Stimulated activated naive CD8-positive, alpha-beta T cell treated with anti-CD3 and anti-CD28 coated beads, Interleukin-15, Interleukin-2, amounts not matched to agents 100 ng/mL and 50 ng/mL, for 24 hours (primary cell): ENCODE data around the gene CCDC137.

ENCODE experiments used
- H3K27ac Mint-ChIP-seq: one replicate; pipeline ENCODE4 v1.8.0; 2021; ENCODE audit warnings: mild to moderate bottlenecking, mixed read lengths
- H3K27me3 Mint-ChIP-seq: one replicate; pipeline ENCODE4 v1.8.0; 2021; ENCODE audit warnings: mixed read lengths
- H3K36me3 Mint-ChIP-seq: one replicate; pipeline ENCODE4 v1.8.0; 2021; ENCODE audit warnings: low read depth, mixed read lengths
- H3K4me1 Mint-ChIP-seq: one replicate; pipeline ENCODE4 v1.8.0; 2021; ENCODE audit warnings: low read depth, mixed read lengths
- H3K4me3 Mint-ChIP-seq: one replicate; pipeline ENCODE4 v1.8.0; 2021; ENCODE audit warnings: mild to moderate bottlenecking, mixed read lengths
- H3K9me3 Mint-ChIP-seq: one replicate; pipeline ENCODE4 v1.8.0; 2021; ENCODE audit warnings: mixed read lengths

The CCDC137 gene

GRCh38 chr17:81696218-81696941, 29.8 kb downstream of the CCDC137 start:
- H3K36me3 Mint-ChIP-seq = peaks cover 46% of the 10 kb centered on the region
- H3K27ac Mint-ChIP-seq = no peak overlapping the region
- peaks cover 8% of the 10 kb centered on the region for H3K4me1 Mint-ChIP-seq

DNA sequence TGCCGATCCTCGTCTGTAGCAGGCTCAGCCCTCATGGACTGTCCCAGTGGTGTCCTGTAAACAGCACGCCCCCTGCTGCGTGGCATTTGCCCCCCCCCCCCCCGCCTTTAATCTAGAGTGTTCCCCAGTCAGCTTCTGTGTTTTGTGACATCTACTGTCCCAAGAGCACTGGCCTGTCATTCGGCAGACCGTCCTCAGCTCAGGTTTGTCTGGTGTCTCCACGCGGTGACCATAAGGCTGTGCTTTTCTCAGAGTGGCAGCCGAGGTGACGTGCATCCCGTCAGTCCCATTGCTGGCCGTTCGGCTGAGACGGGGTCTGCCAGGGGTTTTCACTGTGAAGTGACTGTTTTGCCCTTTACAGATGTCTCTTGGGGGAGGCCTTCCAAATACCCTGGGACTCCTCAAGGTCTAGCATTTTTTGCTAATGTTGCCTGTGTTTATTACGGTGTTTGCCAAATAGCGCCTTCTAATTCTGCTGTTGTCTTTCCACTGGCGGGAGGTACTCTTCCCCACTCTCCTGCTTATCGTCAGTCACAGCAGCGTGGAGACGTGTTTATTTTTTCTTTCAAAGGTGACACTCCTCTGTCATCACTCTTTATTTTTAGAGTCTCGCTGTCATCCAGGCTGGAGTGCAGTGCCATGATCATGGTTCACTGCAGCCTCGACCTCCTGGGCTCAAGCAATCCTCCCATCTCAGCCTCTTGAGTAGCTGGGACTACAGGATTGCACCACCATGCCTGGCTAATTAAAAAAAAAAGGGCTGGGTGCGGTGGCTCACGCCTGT, 30.9 kb downstream of the CCDC137 start:
- no peaks in the 10 kb centered on the region for H3K9me3 Mint-ChIP-seq
- no peak overlapping the region for H3K27ac Mint-ChIP-seq
- peaks cover 17% of the 10 kb centered on the region for H3K4me1 Mint-ChIP-seq
- no peak overlapping the region for H3K4me3 Mint-ChIP-seq
- H3K36me3 Mint-ChIP-seq = peaks cover 41% of the 10 kb centered on the region
- no peaks in the 10 kb centered on the region for H3K27me3 Mint-ChIP-seq

More at GRCh38 chr17:81696218-81696941, 29.8 kb downstream of the CCDC137 start:
- H3K27me3 Mint-ChIP-seq = no peaks in the 10 kb centered on the region
- no peak overlapping the region for H3K4me3 Mint-ChIP-seq
- no peaks in the 10 kb centered on the region for H3K9me3 Mint-ChIP-seq

- Mint-ChIP-seq H3K4me1 (peaks cover 31% of the 10 kb centered on the region), H3K36me3 (peaks cover 56% of the 10 kb centered on the region), H3K9me3 (no peaks in the 10 kb centered on the region), H3K27ac (peak overlapping the region; percentile 63), H3K4me3 (peak overlapping the region; percentile 95), H3K27me3 (no peaks in the 10 kb centered on the region)
These were observed 34.1 kb downstream of the CCDC137 start for GRCh38 chr17:81700353-81701287.

DNA sequence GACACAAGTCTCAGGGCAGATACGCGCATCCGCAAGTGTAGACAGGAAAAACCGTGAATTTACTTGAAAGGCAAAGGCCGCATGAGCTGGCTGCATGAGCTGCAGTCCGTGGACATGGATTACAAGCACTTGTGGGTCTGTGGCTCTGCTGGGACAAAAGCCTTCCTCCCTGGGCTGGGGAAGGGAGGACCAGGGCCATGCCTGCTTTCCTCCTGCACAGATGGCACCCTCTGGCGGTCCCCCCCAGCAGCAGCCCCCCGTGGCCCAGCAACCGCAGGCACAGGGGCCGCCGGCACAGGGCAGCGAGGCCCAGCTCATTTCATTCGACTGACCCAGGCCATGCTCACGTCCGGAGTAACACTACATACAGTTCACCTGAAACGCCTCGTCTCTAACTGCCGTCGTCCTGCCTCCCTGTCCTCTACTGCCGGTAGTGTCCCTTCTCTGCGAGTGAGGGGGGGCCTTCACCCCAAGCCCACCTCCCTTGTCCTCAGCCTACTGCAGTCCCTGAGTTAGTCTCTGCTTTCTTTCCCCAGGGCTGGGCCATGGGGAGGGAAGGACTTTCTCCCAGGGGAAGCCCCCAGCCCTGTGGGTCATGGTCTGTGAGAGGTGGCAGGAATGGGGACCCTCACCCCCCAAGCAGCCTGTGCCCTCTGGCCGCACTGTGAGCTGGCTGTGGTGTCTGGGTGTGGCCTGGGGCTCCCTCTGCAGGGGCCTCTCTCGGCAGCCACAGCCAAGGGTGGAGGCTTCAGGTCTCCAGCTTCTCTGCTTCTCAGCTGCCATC, 34.9 kb downstream of the CCDC137 start:
- Mint-ChIP-seq H3K27me3 (no peaks in the 10 kb centered on the region), H3K9me3 (no peaks in the 10 kb centered on the region), H3K4me1 (peaks cover 39% of the 10 kb centered on the region), H3K36me3 (peaks cover 65% of the 10 kb centered on the region), H3K27ac (peak overlapping the region; percentile 92), H3K4me3 (peak overlapping the region; percentile 95)

- Mint-ChIP-seq H3K36me3 (peaks cover 59% of the 10 kb centered on the region), H3K27me3 (no peaks in the 10 kb centered on the region), H3K27ac (peak within 1 kb of the TSS; percentile 92), H3K9me3 (no peaks in the 10 kb centered on the region), H3K4me3 (peak within 1 kb of the TSS; percentile 95), H3K4me1 (peaks cover 39% of the 10 kb centered on the region)
These were observed 36.6 kb downstream of the CCDC137 start, which contains the start of gene MRPL12 for GRCh38 chr17:81702934-81703746. MRPL12 (plus strand) TSS chr17:81703367; CDS start chr17:81703502, 135 bp downstream.

DNA sequence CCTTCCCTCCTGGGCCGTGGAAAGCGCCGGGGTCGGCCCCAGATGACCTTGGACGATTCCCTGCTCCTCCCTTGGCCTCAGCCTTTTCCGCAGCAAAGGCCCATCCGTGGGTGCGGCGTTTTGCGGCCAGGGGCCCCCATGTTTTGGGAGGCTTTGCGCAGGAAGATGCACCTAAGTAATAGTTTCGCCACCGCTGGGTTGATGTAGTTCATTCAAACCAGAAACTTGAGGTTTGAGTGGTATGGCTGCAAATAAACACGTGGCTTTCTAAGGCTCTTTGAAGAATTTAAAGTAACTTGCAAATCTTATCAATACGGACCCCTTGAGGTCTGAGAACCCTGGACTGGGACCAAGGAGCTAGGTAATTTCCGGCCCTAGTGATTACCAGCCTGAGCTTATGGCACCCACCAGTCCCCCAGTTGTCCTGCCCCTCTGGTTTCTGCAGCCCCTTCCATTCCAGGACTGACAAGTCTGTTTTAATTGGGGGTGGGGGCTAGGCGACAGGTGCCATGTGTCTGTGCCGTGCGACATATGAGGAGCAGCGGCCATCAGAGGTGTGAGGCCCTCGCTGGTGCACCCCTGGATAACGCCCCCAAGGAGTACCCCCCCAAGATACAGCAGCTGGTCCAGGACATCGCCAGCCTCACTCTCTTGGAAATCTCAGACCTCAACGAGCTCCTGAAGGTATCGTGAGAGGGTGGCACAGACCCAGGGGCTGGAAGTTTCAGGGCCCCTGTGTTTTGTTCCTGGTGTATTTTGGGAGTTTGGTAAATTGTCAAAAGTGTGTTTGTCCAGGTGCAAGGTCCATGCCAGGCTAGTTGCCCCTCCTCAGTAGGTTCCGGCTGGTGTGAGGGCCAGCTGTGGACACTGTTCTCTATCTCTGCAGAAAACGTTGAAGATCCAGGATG, 37.5 kb downstream of the CCDC137 start:
- no peaks in the 10 kb centered on the region for H3K27me3 Mint-ChIP-seq
- peaks cover 54% of the 10 kb centered on the region for H3K36me3 Mint-ChIP-seq
- peak overlapping the region; percentile 83 for H3K27ac Mint-ChIP-seq
- H3K4me3 Mint-ChIP-seq = peak overlapping the region; percentile 86
- peaks cover 39% of the 10 kb centered on the region for H3K4me1 Mint-ChIP-seq
- no peaks in the 10 kb centered on the region for H3K9me3 Mint-ChIP-seq

GRCh38 chr17:81705518-81706231, 39.1 kb downstream of the CCDC137 start:
- Mint-ChIP-seq H3K4me3 (no peak overlapping the region), H3K4me1 (peaks cover 47% of the 10 kb centered on the region), H3K27me3 (no peaks in the 10 kb centered on the region), H3K27ac (peak overlapping the region; percentile 49), H3K36me3 (peaks cover 49% of the 10 kb centered on the region), H3K9me3 (no peaks in the 10 kb centered on the region)

GRCh38 chr17:81706232-81706611, 39.7 kb downstream of the CCDC137 start:
- no peaks in the 10 kb centered on the region for H3K9me3 Mint-ChIP-seq
- peak overlapping the region; percentile 26 for H3K27ac Mint-ChIP-seq
- H3K4me3 Mint-ChIP-seq = no peak overlapping the region
- H3K4me1 Mint-ChIP-seq = peaks cover 47% of the 10 kb centered on the region
- no peaks in the 10 kb centered on the region for H3K27me3 Mint-ChIP-seq
- H3K36me3 Mint-ChIP-seq = peaks cover 44% of the 10 kb centered on the region

DNA sequence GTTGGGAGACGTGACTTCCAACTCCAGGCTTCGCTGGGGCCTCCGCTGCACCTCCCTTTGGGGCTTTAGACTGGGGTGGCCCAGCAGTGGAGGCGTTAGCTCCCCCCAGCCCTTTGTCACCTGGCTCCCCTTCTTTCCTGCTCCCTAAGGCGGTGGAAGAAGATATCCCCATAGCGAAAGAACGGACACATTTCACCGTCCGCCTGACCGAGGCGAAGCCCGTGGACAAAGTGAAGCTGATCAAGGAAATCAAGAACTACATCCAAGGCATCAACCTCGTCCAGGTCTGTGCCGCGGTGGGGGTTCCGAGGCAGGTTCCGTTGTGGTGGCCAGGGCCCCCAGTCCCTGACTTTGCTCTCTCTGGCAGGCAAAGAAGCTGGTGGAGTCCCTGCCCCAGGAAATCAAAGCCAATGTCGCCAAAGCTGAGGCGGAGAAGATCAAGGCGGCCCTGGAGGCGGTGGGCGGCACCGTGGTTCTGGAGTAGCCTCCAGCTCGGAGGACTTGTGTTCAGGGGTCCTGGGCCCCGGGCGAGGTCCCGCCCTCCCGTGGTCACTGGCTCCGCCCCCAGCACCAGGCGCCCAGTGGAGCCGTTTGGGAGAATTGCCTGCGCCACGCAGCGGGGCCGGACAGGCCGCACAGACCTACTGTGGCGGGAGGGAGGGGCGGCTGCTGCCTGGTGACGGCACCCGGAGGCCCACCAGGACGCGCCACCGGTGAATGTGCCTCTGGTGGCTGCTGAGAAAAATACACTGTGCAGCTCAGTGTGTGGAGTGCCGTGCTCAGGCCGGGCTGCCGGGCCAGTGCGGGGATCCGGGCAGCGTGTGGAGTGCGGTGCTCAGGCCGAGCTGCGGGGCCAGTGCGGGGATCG, 40.5 kb downstream of the CCDC137 start:
- peaks cover 43% of the 10 kb centered on the region for H3K36me3 Mint-ChIP-seq
- no peak overlapping the region for H3K4me3 Mint-ChIP-seq
- peaks cover 45% of the 10 kb centered on the region for H3K4me1 Mint-ChIP-seq

DNA sequence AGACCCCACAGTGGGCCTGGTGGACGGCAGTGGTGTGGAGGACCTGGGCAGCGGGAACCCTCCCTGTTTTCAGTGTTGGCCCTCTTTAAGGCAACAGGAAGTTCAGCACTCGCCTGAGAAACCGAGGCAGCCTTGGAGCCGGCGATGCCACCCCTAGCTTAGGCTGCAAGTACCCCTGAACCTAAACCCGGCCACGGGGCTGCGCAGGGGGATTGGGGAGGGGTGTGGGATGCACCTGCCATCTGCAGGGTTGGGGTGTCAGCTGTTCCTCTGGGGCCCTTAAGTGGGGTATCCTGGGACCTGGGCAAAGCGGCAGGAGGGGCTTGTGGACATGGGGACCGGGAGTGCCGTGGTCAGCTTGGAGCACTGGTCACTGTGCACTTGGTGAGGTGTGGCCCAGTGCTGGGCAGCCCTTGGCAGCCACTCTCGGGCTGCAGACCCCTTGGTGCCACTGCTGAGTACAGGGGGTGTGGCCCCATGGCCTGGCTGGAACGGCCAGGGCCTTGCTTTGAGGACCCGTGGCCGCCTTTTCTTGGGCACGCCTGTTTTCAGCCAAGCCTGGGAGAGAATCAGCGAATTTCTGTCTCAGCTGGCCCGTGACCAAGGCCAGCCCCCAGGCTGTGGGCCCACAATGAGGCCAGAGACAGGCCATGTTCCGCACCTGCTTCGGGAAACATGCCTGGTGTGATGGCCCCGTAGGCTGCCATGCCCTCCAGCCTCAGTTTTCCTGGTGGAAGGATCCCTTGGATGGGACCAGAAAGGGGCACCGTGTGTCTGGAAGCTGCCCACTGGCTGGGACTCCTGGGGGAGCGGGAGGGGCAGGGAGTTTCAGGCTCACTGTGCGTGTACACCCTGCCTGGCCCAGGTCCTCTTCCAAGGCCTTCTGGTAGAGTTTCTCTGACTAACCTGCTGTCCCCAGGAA, 41.4 kb downstream of the CCDC137 start:
- no peak overlapping the region for H3K27ac Mint-ChIP-seq
- H3K27me3 Mint-ChIP-seq = no peaks in the 10 kb centered on the region
- H3K4me1 Mint-ChIP-seq = peaks cover 47% of the 10 kb centered on the region
- no peak overlapping the region for H3K4me3 Mint-ChIP-seq
- H3K36me3 Mint-ChIP-seq = peaks cover 35% of the 10 kb centered on the region
- H3K9me3 Mint-ChIP-seq = no peaks in the 10 kb centered on the region

More for the DNA sequence above, 40.5 kb downstream of the CCDC137 start:
- Mint-ChIP-seq H3K9me3 (no peaks in the 10 kb centered on the region), H3K27ac (no peak overlapping the region), H3K27me3 (no peaks in the 10 kb centered on the region)

- Mint-ChIP-seq H3K36me3 (peaks cover 35% of the 10 kb centered on the region), H3K27me3 (no peaks in the 10 kb centered on the region), H3K4me1 (peaks cover 52% of the 10 kb centered on the region), H3K4me3 (no peak overlapping the region), H3K9me3 (no peaks in the 10 kb centered on the region), H3K27ac (no peak overlapping the region)
These were observed 42.2 kb downstream of the CCDC137 start for GRCh38 chr17:81708739-81709185.
